Parathyroid adenoma (tissue), 2 donors: ENCODE data around the gene ZNF441.
"Not testable (repeated sequence)": the region's sequence is repeated elsewhere in the genome, so short reads cannot be mapped to it uniquely, and the experiment has no call there.

ENCODE experiments used
- H2AFZ ChIP-seq: fragments of 300-600 bp; sonication (generic); one replicate; pipeline ENCODE4 v1.7.0; 2017; ENCODE audit warnings: antibody characterized with exemption, mild to moderate bottlenecking
- H3K27ac ChIP-seq: fragments of 300-600 bp; sonication (generic); one replicate; pipeline ENCODE4 v1.7.0; 2017
- H3K27me3 ChIP-seq: fragments of 300-600 bp; sonication (generic); one replicate; pipeline ENCODE4 v1.7.0; 2017; ENCODE audit warnings: low read length; ENCODE audit not compliant: control insufficient read depth, insufficient read depth
- H3K36me3 ChIP-seq: fragments of 300-600 bp; sonication (generic); one replicate; pipeline ENCODE4 v1.7.0; 2017; ENCODE audit warnings: low read length; ENCODE audit not compliant: control insufficient read depth, insufficient read depth
- H3K4me1 ChIP-seq: fragments of 300-600 bp; sonication (generic); one replicate; pipeline ENCODE4 v1.7.0; 2017; ENCODE audit warnings: control low read depth
- H3K4me2 ChIP-seq: fragments of 300-600 bp; sonication (generic); one replicate; pipeline ENCODE4 v1.7.0; 2017; ENCODE audit warnings: low read length
- H3K4me3 ChIP-seq: fragments of 300-600 bp; sonication (generic); one replicate; pipeline ENCODE4 v1.7.0; 2017; ENCODE audit warnings: low read depth, low read length
- H3K79me2 ChIP-seq: fragments of 300-600 bp; sonication (generic); one replicate; pipeline ENCODE4 v1.7.0; 2017; ENCODE audit warnings: control low read depth
- H3K9ac ChIP-seq: fragments of 300-600 bp; sonication (generic); one replicate; pipeline ENCODE4 v1.7.0; 2017; ENCODE audit warnings: mild to moderate bottlenecking
- H3K9me3 ChIP-seq: fragments of 300-600 bp; sonication (generic); one replicate; pipeline ENCODE4 v1.7.0; 2017; ENCODE audit warnings: low read length; ENCODE audit not compliant: control insufficient read depth
- TF ChIP-seq, protein P1 (sequence below): fragments of 300-600 bp; sonication (generic); IDR thresholded peaks from one replicate; pipeline ENCODE4 v1.7.0; 2017; ENCODE audit warnings: antibody characterized with exemption, mild to moderate bottlenecking
- donor health status: primary hyperparathyroidism.

ZNF441 gene

GRCh38 chr19:11769995-11770394 is 3.2 kb downstream of the ZNF441 start:
- Histone ChIP-seq H3K9me3 (no peaks in the 10 kb centered on the region), H3K36me3 (no peaks in the 10 kb centered on the region), H3K9ac (no peak overlapping the region), H3K27ac (no peak overlapping the region), H3K79me2 (peaks cover 19% of the 10 kb centered on the region), H3K4me2 (no peak overlapping the region), H3K27me3 (no peaks in the 10 kb centered on the region), H3K4me1 (peaks cover 3% of the 10 kb centered on the region), H3K4me3 (no peak overlapping the region), H2AFZ (no peak overlapping the region)
- TF ChIP-seq, protein P1, sequence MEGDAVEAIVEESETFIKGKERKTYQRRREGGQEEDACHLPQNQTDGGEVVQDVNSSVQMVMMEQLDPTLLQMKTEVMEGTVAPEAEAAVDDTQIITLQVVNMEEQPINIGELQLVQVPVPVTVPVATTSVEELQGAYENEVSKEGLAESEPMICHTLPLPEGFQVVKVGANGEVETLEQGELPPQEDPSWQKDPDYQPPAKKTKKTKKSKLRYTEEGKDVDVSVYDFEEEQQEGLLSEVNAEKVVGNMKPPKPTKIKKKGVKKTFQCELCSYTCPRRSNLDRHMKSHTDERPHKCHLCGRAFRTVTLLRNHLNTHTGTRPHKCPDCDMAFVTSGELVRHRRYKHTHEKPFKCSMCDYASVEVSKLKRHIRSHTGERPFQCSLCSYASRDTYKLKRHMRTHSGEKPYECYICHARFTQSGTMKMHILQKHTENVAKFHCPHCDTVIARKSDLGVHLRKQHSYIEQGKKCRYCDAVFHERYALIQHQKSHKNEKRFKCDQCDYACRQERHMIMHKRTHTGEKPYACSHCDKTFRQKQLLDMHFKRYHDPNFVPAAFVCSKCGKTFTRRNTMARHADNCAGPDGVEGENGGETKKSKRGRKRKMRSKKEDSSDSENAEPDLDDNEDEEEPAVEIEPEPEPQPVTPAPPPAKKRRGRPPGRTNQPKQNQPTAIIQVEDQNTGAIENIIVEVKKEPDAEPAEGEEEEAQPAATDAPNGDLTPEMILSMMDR: no peak

GRCh38 chr19:11771520-11771919 is 4.7 kb downstream of the ZNF441 start:
- H3K4me2 ChIP-seq, H3K27me3 ChIP-seq, H3K36me3 ChIP-seq, H3K4me3 ChIP-seq, H3K4me1 ChIP-seq, H2AFZ ChIP-seq, H3K9ac ChIP-seq, H3K9me3 ChIP-seq, H3K27ac ChIP-seq: not testable (repeated sequence)
- peaks cover 19% of the 10 kb centered on the region for H3K79me2 ChIP-seq

- peaks cover 16% of the 10 kb centered on the region for H3K9me3 ChIP-seq
- peaks cover 14% of the 10 kb centered on the region for H3K79me2 ChIP-seq
- not testable (repeated sequence) for H3K4me1 ChIP-seq, H3K27ac ChIP-seq, H2AFZ ChIP-seq, H3K4me2 ChIP-seq, H3K27me3 ChIP-seq, H3K4me3 ChIP-seq, H3K9ac ChIP-seq
- peaks cover 13% of the 10 kb centered on the region for H3K36me3 ChIP-seq
Observed at GRCh38 chr19:11776669-11777068, 9.9 kb downstream of the ZNF441 start.

GRCh38 chr19:11780431-11781020 is 13.7 kb downstream of the ZNF441 start:
- no peak overlapping the region for H3K27ac ChIP-seq
- H3K9me3 ChIP-seq: peaks cover 26% of the 10 kb centered on the region
- H3K79me2 ChIP-seq: peaks cover 8% of the 10 kb centered on the region
- peaks cover 17% of the 10 kb centered on the region for H3K36me3 ChIP-seq
- H3K27me3 ChIP-seq: no peaks in the 10 kb centered on the region
- no peaks in the 10 kb centered on the region for H3K4me1 ChIP-seq
- H3K4me2 ChIP-seq: no peak overlapping the region
- H3K9ac ChIP-seq: no peak overlapping the region
- H2AFZ ChIP-seq: no peak overlapping the region
- TF ChIP-seq, protein P1: no peak
- H3K4me3 ChIP-seq: no peak overlapping the region

GRCh38 chr19:11781295-11782057 is 14.7 kb downstream of the ZNF441 start:
- Histone ChIP-seq H3K9ac (no peak overlapping the region), H3K27ac (no peak overlapping the region), H3K9me3 (peaks cover 26% of the 10 kb centered on the region), H3K79me2 (peaks cover 8% of the 10 kb centered on the region), H3K36me3 (peaks cover 17% of the 10 kb centered on the region), H3K27me3 (no peaks in the 10 kb centered on the region), H2AFZ (no peak overlapping the region), H3K4me1 (no peaks in the 10 kb centered on the region), H3K4me2 (no peak overlapping the region), H3K4me3 (no peak overlapping the region)
- TF ChIP-seq, protein P1: no peak
